Right lobe of liver (tissue), 6 donors: ENCODE results near the gene FAM174C. TPM values are rescaled to one million over a fixed set of nuclear protein-coding genes. Genes with fewer than 3 reads are reported as not detected.
A peak's percentile ranks its signal among the peaks of the same experiment; 100 is the strongest.

Experiments
- ATAC-seq, 4 donors: fragments of 200-7000 bp; cut with Tn5 transposase; one replicate each; pipeline ENCODE4 v1.9.1; 2020; ENCODE audit warnings: mild to moderate bottlenecking in 4 of 4, moderate library complexity in 4 of 4
- DNase-seq, 3 donors: peaks; one replicate each; pipeline ENCODE4 v3.0.0-alpha.2; 2020
- H3K27ac ChIP-seq, 3 donors: fragments of 200-600 bp; one replicate each; pipeline ENCODE4 v1.8.0; 2022
- H3K27me3 ChIP-seq, 2 donors: fragments of 200-600 bp; one replicate each; pipeline ENCODE4 v1.8.0; 2022
- H3K36me3 ChIP-seq, 4 donors: fragments of 200-600 bp; sonication (generic) in 1 of 4; one replicate each; pipeline versions ENCODE4 v1.5.1 to v1.8.0; 2017 to 2022; ENCODE audit warnings: control low read depth in 1 of 4
- H3K4me1 ChIP-seq, 4 donors: fragments of 200-600 bp; sonication (generic) in 1 of 4; one replicate each; pipeline versions ENCODE4 v1.5.1 to v1.8.0; 2017 to 2022; ENCODE audit warnings: control low read depth in 1 of 4
- H3K4me3 ChIP-seq, 3 donors: fragments of 200-600 bp; one replicate each; pipeline ENCODE4 v1.8.0; 2022
- H3K9me3 ChIP-seq, 4 donors: fragments of 200-600 bp; sonication (generic) in 1 of 4; one replicate each; pipeline versions ENCODE4 v1.5.1 to v1.8.0; 2017 to 2022; ENCODE audit warnings: control low read depth in 1 of 4
- POLR2A ChIP-seq: fragments of 450-650 bp; IDR thresholded peaks from one replicate; pipeline ENCODE4 v1.6.1; 2017; ENCODE audit warnings: antibody characterized with exemption, mild to moderate bottlenecking
- WGBS: methylation state at CpG from one replicate; pipeline ENCODE4 v1.1.6; 2018; ENCODE audit warnings: low coverage, low lambda C conversion rate; ENCODE audit not compliant: insufficient coverage; ENCODE audit errors: missing lambda C conversion rate; 5-methylcytosine and 5-hydroxymethylcytosine counted together
- intact Hi-C, 2 donors: fragments of 100-400 bp; cut with DNase I; formaldehyde crosslinking; loops; one replicate each; pipeline versions ENCODE4 v1.11.2 to v1.14.1; 2022
- total RNA-seq, 6 experiments: library from RNA; depleted of rRNA in 2 of 6; stranded (reverse); fragments of >200 nt in 2 of 6; fragmentation: NEBNext Ultra II Directional in 3 of 6; extraction: Animal tissue kit (Norgen Biotek cat#: 25700) in 3 of 6; gene quantifications; one replicate each; pipeline versions ENCODE4 v1.1.0 to v1.2.4, GENCODE V29; 2016 to 2023
- TF ChIP-seq, protein P1 (sequence below), 4 donors: fragments of 200-600 bp in 3 of 4; fragments of 450-650 bp in 1 of 4; IDR thresholded peaks; one replicate each; pipeline versions ENCODE4 v1.5.1 to v1.8.0; 2016 to 2022; ENCODE audit warnings: antibody characterized with exemption in 4 of 4, mild to moderate bottlenecking in 2 of 4
- donor health status: DM: no; HTN: yes; CAD: no.
- donor health status: DM: no; HTN: no; CAD: no.
- donor health status: DM: no; HTN: no; CAD: no.
- donor health status: DM: no; HTN: yes; CAD: no.
- donor health status: DM: no; HTN: yes; CAD: no.

Gene FAM174C
- total RNA-seq, 6 experiments from 2014 or later: 34.0 to 103 (median 43.8) TPM

DNA sequence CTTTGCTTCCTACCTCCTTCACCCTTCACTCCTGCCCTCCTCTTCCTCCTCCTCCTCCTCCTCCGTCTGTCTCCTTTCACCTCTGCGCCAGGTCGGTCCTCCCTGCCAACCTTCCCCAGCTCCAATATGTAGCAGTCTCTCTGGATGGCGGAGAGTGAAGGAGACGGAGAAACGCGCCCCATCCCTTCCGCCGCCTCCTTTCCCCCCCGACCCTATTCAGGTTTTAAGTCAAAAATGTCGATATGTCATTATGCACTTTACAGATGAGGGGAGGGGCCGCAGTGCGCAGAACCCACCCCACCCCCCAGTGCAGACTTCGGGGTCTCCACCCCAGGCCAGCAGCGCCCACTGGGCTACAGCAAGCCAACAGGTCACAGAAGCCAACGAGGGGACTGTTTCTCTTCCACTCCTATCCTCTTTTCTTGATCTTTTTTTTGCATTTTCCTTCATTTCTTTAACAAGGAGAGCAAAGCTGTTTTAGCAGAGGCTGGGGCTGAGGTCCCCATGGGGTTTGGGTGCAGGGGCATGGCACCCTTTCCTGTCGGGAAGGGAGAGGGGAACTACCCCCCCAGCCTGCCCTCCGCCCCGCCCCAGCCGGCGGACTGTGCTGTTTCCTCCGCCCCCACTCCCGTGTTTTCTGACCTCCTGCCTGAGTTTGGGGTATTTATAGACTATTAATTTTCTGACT is 17.7 kb upstream of the FAM174C start:
- peaks cover 5 to 88% (median 37%) of the 10 kb centered on the region in 4 donors for H3K4me1 ChIP-seq
- no peaks in the 10 kb centered on the region for H3K9me3 ChIP-seq
- intact Hi-C loops: no loop called here
- peak; percentile 5 for TF ChIP-seq POLR2A
- TF ChIP-seq, protein P1, sequence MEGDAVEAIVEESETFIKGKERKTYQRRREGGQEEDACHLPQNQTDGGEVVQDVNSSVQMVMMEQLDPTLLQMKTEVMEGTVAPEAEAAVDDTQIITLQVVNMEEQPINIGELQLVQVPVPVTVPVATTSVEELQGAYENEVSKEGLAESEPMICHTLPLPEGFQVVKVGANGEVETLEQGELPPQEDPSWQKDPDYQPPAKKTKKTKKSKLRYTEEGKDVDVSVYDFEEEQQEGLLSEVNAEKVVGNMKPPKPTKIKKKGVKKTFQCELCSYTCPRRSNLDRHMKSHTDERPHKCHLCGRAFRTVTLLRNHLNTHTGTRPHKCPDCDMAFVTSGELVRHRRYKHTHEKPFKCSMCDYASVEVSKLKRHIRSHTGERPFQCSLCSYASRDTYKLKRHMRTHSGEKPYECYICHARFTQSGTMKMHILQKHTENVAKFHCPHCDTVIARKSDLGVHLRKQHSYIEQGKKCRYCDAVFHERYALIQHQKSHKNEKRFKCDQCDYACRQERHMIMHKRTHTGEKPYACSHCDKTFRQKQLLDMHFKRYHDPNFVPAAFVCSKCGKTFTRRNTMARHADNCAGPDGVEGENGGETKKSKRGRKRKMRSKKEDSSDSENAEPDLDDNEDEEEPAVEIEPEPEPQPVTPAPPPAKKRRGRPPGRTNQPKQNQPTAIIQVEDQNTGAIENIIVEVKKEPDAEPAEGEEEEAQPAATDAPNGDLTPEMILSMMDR (IDR thresholded peaks at IDR 0.05): no peak
- 65% methylated on average over 20 of the region's 23 CpGs for WGBS
- no peak overlapping the region for H3K4me3 ChIP-seq
- no peaks in the 10 kb centered on the region for H3K27me3 ChIP-seq
- DNase-seq: no peak
- peak overlapping the region in 2 of 3 donors; percentile 33 to 92 for H3K27ac ChIP-seq
- no peak for ATAC-seq
- H3K36me3 ChIP-seq: peaks cover 17 to 43% (median 28%) of the 10 kb centered on the region in 4 donors

DNA sequence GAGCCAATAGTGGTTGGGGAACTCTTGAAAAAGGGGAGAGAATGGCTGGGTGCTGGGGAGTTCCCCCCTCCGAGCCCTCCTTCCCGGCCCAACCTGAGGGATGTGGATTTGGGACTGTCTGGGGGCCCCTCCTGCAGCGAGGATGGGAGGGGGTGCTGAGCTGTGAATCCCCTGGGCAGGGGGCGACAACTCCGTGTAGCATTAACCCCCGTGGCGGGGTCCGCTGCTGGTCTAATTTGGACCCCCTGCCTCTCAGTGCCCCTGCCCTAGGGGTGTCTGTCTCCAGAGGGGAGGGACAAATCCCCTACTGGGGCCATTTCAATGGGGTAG is 17.2 kb upstream of the FAM174C start:
- H3K4me1 ChIP-seq: peaks cover 5 to 85% (median 35%) of the 10 kb centered on the region in 4 donors
- no peak overlapping the region for H3K4me3 ChIP-seq
- peak overlapping the region; percentile 33 to 92 (median 84) for H3K27ac ChIP-seq
- no peaks in the 10 kb centered on the region for H3K27me3 ChIP-seq
- no peaks in the 10 kb centered on the region for H3K9me3 ChIP-seq
- WGBS: 85% methylated on average over 6 of the region's 8 CpGs
- ATAC-seq: no peak
- TF ChIP-seq, protein P1 (IDR thresholded peaks at IDR 0.05): no peak
- peak; percentile 10 for TF ChIP-seq POLR2A
- H3K36me3 ChIP-seq: peaks cover 17 to 43% (median 28%) of the 10 kb centered on the region in 4 donors
- intact Hi-C loops: no loop called here
- DNase-seq: no peak

DNA sequence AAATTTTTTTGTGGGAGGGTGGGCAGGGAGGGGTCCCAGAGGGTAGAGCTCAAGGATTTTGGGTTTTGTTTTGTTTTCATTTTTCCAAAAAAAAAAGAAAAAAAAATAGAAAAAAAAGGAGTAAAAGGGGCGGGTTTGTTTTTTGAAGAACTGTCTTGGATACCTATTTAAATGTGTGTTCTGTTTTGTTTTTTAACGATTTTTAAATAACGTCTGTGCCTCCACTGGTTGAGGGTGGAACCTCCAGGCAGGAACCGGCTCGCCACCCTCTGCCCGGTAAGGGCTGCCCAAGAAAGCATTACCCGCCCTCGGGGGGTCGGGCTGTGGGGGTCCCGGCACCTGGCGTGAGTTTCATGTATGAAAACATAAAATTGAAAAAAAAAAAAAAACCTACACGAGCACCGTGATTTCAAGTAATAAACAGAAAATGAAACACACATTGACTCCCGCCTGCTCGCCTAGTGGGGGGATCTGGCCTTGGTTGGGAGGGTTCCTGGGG is 16.6 kb upstream of the FAM174C start:
- ATAC-seq: no peak
- Histone ChIP-seq H3K36me3 (peaks cover 17 to 43% (median 28%) of the 10 kb centered on the region in 4 donors), H3K4me3 (peak overlapping the region; percentile 3 to 16 (median 3)), H3K9me3 (no peaks in the 10 kb centered on the region), H3K4me1 (peaks cover 5 to 79% (median 32%) of the 10 kb centered on the region in 4 donors), H3K27me3 (no peaks in the 10 kb centered on the region), H3K27ac (peak overlapping the region; percentile 67 to 92 (median 84))
- no peak for TF ChIP-seq POLR2A
- TF ChIP-seq, protein P1 (IDR thresholded peaks at IDR 0.05): no peak
- no peak for DNase-seq
- WGBS: 26% methylated on average over 14 of the region's 15 CpGs
- intact Hi-C loops: no loop called here

DNA sequence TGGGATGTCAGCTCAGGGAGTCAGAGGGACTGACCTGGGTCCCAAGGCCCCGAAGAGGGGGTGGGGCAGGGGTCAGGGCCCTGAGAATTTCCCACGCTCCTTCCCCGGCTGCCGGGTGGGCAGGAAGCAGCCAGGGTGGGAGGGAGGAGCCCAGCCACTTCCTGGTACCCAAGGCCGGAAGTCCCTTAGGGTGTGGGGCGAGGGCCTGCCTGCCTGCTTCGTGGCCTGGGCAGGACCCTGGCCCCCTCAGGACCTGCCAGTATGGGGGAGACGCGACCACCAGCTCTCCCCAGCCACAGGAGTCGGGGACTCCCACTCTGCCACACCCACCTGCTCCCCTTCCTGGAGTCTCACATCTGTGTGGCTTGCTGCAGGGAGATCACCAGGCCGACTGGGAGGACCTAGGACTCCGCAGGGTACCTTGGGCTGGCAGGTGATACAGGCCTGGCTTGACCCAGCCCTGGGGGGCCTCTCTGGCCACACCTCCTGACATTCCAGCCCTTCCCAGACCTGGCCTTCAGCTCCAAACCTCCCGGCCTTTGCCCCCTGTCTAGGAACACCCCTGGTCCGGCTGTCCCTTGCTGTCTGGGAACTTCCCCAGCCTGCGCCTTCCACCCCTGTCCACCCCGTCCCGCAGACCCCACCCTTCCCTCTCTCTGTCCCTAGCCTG is 16.0 kb upstream of the FAM174C start:
- Histone ChIP-seq H3K4me3 (peak overlapping the region; percentile 3 to 16 (median 3)), H3K36me3 (peaks cover 12 to 38% (median 22%) of the 10 kb centered on the region in 4 donors), H3K27me3 (no peaks in the 10 kb centered on the region), H3K9me3 (no peaks in the 10 kb centered on the region), H3K27ac (peak overlapping the region; percentile 67 to 92 (median 84)), H3K4me1 (peaks cover 5 to 73% (median 29%) of the 10 kb centered on the region in 4 donors)
- TF ChIP-seq POLR2A: peak; percentile 69
- TF ChIP-seq, protein P1 (IDR thresholded peaks at IDR 0.05): no peak
- intact Hi-C loops: no loop called here
- ATAC-seq (peak; percentile 11 to 51 (median 24)), DNase-seq (peak; percentile 85 to 89 (median 86))
- WGBS: 0% methylated on average over 5 of the region's 17 CpGs
